Iris pigment epithelial cell (primary cell): Measurements from ENCODE around the gene LRRK2.
"Not testable (repeated sequence)": the region's sequence is repeated elsewhere in the genome, so short reads cannot be mapped to it uniquely, and the experiment has no call there.

ENCODE experiments used
- DNase-seq: peaks from one replicate; pipeline ENCODE4 v3.0.0-alpha.2; 2011; ENCODE audit warnings: low read depth

Gene LRRK2

GRCh38 chr12:40314927-40315326, 90.1 kb downstream of the LRRK2 start:
- DNase-seq: no peak

GRCh38 chr12:40315375-40315774, 90.6 kb downstream of the LRRK2 start:
- no peak for DNase-seq

GRCh38 chr12:40324261-40324660, 99.5 kb downstream of the LRRK2 start:
- DNase-seq: no peak

GRCh38 chr12:40325349-40325960, 100.7 kb downstream of the LRRK2 start:
- DNase-seq: peak; percentile 38

GRCh38 chr12:40327535-40327934, 102.7 kb downstream of the LRRK2 start:
- DNase-seq: no peak

- no peak for DNase-seq
These were observed 105.4 kb downstream of the LRRK2 start for GRCh38 chr12:40330180-40330579.

- peak; percentile 33 for DNase-seq
These were observed 107.1 kb downstream of the LRRK2 start for GRCh38 chr12:40331886-40332285.

GRCh38 chr12:40335991-40336390, 111.2 kb downstream of the LRRK2 start:
- peak; percentile 8 for DNase-seq

GRCh38 chr12:40336573-40337199, 111.9 kb downstream of the LRRK2 start:
- peak; percentile 24 for DNase-seq

- no peak for DNase-seq
These were observed 113.3 kb downstream of the LRRK2 start for GRCh38 chr12:40338071-40338470.

GRCh38 chr12:40338621-40339020, 113.8 kb downstream of the LRRK2 start:
- DNase-seq: no peak

- no peak for DNase-seq
These were observed 117.2 kb downstream of the LRRK2 start for GRCh38 chr12:40342010-40342409.

- no peak for DNase-seq
These were observed 118.3 kb downstream of the LRRK2 start for GRCh38 chr12:40343124-40343523.

GRCh38 chr12:40344312-40344711, 119.5 kb downstream of the LRRK2 start:
- no peak for DNase-seq

- peak; percentile 6 for DNase-seq
These were observed 127.2 kb downstream of the LRRK2 start for GRCh38 chr12:40351976-40352375.

GRCh38 chr12:40375076-40375475, 150.3 kb downstream of the LRRK2 start:
- DNase-seq: peak; percentile 11

- DNase-seq: no peak
These were observed 151.9 kb downstream of the LRRK2 start for GRCh38 chr12:40376533-40377267.

GRCh38 chr12:40378691-40379090, 153.9 kb downstream of the LRRK2 start:
- DNase-seq: no peak

- DNase-seq: no peak
These were observed 157.4 kb downstream of the LRRK2 start for GRCh38 chr12:40382217-40382616.

- DNase-seq: not testable (repeated sequence)
These were observed 162.5 kb downstream of the LRRK2 start for GRCh38 chr12:40387279-40387678.

- DNase-seq: no peak
These were observed 166.2 kb downstream of the LRRK2 start for GRCh38 chr12:40390980-40391379.

- no peak for DNase-seq
These were observed 168.2 kb downstream of the LRRK2 start for GRCh38 chr12:40393026-40393425.

GRCh38 chr12:40399656-40400055, 174.9 kb downstream of the LRRK2 start:
- no peak for DNase-seq
